GM18868 (cell line): ENCODE measurements around the gene SLC18A3.
A peak's percentile ranks its signal among the peaks of the same experiment; 100 is the strongest.

Source experiments
- ATAC-seq: cut with Tn5 transposase; IDR thresholded peaks from one replicate; pipeline ENCODE4 v1.9.1; 2021; ENCODE audit warnings: mild to moderate bottlenecking, moderate library complexity; ENCODE audit not compliant: unreplicated experiment

The SLC18A3 gene

GRCh38 chr10:49610114-49610457 is at the start of gene SLC18A3:
TSS of gene SLC18A3 (plus strand) at chr10:49610310. CDS start at chr10:49610741, 431 bp downstream.
- ATAC-seq = no peak

- ATAC-seq = no peak
Observed at GRCh38 chr10:49560526-49560925, 49.6 kb upstream of the SLC18A3 start.

- ATAC-seq = no peak
Observed at GRCh38 chr10:49562893-49563292, 47.2 kb upstream of the SLC18A3 start.

- ATAC-seq = no peak
Observed at GRCh38 chr10:49564461-49565009, 45.6 kb upstream of the SLC18A3 start.

GRCh38 chr10:49567810-49568209 is 42.3 kb upstream of the SLC18A3 start:
- no peak for ATAC-seq

GRCh38 chr10:49568235-49568634 is 41.9 kb upstream of the SLC18A3 start:
- peak; percentile 86 for ATAC-seq

GRCh38 chr10:49569031-49569631 is 41.0 kb upstream of the SLC18A3 start:
- ATAC-seq = no peak

GRCh38 chr10:49571388-49571787 is 38.7 kb upstream of the SLC18A3 start:
- no peak for ATAC-seq

- ATAC-seq = no peak
Observed at GRCh38 chr10:49572594-49573114, 37.5 kb upstream of the SLC18A3 start.

GRCh38 chr10:49575489-49576072 is 34.5 kb upstream of the SLC18A3 start:
- no peak for ATAC-seq

- ATAC-seq = no peak
Observed at GRCh38 chr10:49577182-49577925, 32.8 kb upstream of the SLC18A3 start.

- ATAC-seq = no peak
Observed at GRCh38 chr10:49578392-49578791, 31.7 kb upstream of the SLC18A3 start.

- ATAC-seq = no peak
Observed at GRCh38 chr10:49579621-49580020, 30.5 kb upstream of the SLC18A3 start.

- no peak for ATAC-seq
Observed at GRCh38 chr10:49585387-49585786, 24.7 kb upstream of the SLC18A3 start.

- no peak for ATAC-seq
Observed at GRCh38 chr10:49587981-49588380, 22.1 kb upstream of the SLC18A3 start.

- ATAC-seq = peak; percentile 81
Observed at GRCh38 chr10:49592726-49593563, 17.2 kb upstream of the SLC18A3 start.

GRCh38 chr10:49593564-49593875 is 16.6 kb upstream of the SLC18A3 start:
- ATAC-seq = no peak

GRCh38 chr10:49593998-49594397 is 16.1 kb upstream of the SLC18A3 start:
- no peak for ATAC-seq

- no peak for ATAC-seq
Observed at GRCh38 chr10:49594594-49594993, 15.5 kb upstream of the SLC18A3 start.

- no peak for ATAC-seq
Observed at GRCh38 chr10:49595003-49595712, 15.0 kb upstream of the SLC18A3 start.
